ENCODE data around the gene UBR4.

GRCh38 chr1:19096990-19097389 is 113.1 kb downstream of the UBR4 start:
- TF ChIP-seq POLR2A (IDR thresholded peaks at IDR 0.05): no peak
- no peak for TF ChIP-seq CTCF (IDR thresholded peaks at IDR 0.05)
- no peak for TF ChIP-seq EP300 (IDR thresholded peaks at IDR 0.05)

All from sigmoid colon (tissue), 4 donors.